ENCODE results near the gene MARCKS. TPM values are rescaled to one million over a fixed set of nuclear protein-coding genes. Genes with fewer than 3 reads are reported as not detected.
A peak's percentile ranks its signal among the peaks of the same experiment; 100 is the strongest.

Gene MARCKS
- total and polyA plus RNA-seq, 2 of the 13 experiments (the other 11 are each of a cell fraction or from before 2014, with no cell fraction given) = 30.5 to 39.5 TPM

DNA sequence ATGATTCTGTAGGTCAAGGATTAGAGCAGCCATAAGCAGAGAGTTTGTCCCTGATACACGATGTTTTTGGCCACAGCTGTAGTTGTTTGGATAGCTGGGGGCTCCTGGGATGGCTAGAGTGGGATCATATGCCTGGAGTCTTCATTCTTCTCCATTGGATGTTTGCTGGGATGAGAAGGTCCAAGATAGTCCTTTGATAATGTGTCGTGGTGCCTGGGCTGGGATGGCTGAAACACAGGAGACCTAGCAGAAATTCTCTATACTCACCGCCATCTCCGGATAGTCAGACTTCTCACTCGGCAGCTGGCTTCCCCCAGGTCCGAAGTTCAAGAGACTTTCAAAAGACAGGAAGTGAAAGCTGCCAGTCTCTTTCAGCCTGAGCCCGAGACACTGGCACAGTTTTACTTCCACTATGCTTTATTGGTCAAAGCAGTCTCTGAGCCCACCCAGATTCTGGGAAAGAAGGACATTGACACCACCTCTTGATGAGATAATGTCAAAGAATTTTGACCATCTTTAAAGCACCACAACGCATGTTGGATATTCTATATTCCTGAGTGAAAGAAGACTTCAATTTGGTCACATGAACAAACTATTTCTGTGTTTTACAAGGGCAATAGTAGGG lies 16.0 kb downstream of the MARCKS start (continued):
- TF ChIP-seq, protein P1, sequence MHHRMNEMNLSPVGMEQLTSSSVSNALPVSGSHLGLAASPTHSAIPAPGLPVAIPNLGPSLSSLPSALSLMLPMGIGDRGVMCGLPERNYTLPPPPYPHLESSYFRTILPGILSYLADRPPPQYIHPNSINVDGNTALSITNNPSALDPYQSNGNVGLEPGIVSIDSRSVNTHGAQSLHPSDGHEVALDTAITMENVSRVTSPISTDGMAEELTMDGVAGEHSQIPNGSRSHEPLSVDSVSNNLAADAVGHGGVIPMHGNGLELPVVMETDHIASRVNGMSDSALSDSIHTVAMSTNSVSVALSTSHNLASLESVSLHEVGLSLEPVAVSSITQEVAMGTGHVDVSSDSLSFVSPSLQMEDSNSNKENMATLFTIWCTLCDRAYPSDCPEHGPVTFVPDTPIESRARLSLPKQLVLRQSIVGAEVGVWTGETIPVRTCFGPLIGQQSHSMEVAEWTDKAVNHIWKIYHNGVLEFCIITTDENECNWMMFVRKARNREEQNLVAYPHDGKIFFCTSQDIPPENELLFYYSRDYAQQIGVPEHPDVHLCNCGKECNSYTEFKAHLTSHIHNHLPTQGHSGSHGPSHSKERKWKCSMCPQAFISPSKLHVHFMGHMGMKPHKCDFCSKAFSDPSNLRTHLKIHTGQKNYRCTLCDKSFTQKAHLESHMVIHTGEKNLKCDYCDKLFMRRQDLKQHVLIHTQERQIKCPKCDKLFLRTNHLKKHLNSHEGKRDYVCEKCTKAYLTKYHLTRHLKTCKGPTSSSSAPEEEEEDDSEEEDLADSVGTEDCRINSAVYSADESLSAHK (CRISPR knock-in tag; IDR thresholded peaks at IDR 0.05; ENCODE audit: borderline replicate concordance) = no peak
- TF ChIP-seq ZBTB21 (CRISPR knock-in tag; IDR thresholded peaks at IDR 0.05) (no peak), ZNF709 (CRISPR knock-in tag; IDR thresholded peaks at IDR 0.05) (0 out of 2 replicates have a peak, but pooled peaks have one; percentile 36), ZNF567 (CRISPR knock-in tag; IDR thresholded peaks at IDR 0.05; ENCODE audit: borderline replicate concordance) (no peak), JUN (CRISPR knock-in tag; IDR thresholded peaks at IDR 0.05) (no peak), RBFOX2 (IDR thresholded peaks at IDR 0.05; ENCODE audit: low read depth, low read length) (peak; percentile 54; the same call in 1 of the 2 replicates), REXO4 (CRISPR knock-in tag; IDR thresholded peaks at IDR 0.05; ENCODE audit: borderline replicate concordance) (no peak), ZNF589 (CRISPR knock-in tag; conservative IDR thresholded peaks at IDR 0.05) (no peak), KLF11 (CRISPR knock-in tag; IDR thresholded peaks at IDR 0.05) (no peak), CEBPG (CRISPR knock-in tag; IDR thresholded peaks at IDR 0.05) (peak; percentile 22; the same call in 1 of the 2 replicates), MED13 (CRISPR knock-in tag; IDR thresholded peaks at IDR 0.05) (no peak), ZNF558 (CRISPR knock-in tag; IDR thresholded peaks at IDR 0.05; ENCODE audit: borderline replicate concordance) (no peak), TCF7 (IDR thresholded peaks at IDR 0.05; ENCODE audit: low read depth) (no peak), POLR2A (IDR thresholded peaks at IDR 0.05; ENCODE audit: insufficient read depth in 1 of 2, low read depth in 2 of 2, low read length in 2 of 2) (peak in 1 of 2 experiments; percentile 24; a peak in 2 of 4 replicates), FOXA3 (CRISPR knock-in tag; IDR thresholded peaks at IDR 0.05) (0 out of 2 replicates have a peak, but pooled peaks have one; percentile 13)
- TF ChIP-seq, protein P2, sequence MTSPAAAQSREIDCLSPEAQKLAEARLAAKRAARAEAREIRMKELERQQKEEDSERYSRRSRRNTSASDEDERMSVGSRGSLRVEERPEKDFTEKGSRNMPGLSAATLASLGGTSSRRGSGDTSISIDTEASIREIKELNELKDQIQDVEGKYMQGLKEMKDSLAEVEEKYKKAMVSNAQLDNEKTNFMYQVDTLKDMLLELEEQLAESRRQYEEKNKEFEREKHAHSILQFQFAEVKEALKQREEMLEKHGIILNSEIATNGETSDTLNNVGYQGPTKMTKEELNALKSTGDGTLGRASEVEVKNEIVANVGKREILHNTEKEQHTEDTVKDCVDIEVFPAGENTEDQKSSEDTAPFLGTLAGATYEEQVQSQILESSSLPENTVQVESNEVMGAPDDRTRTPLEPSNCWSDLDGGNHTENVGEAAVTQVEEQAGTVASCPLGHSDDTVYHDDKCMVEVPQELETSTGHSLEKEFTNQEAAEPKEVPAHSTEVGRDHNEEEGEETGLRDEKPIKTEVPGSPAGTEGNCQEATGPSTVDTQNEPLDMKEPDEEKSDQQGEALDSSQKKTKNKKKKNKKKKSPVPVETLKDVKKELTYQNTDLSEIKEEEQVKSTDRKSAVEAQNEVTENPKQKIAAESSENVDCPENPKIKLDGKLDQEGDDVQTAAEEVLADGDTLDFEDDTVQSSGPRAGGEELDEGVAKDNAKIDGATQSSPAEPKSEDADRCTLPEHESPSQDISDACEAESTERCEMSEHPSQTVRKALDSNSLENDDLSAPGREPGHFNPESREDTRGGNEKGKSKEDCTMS (CRISPR knock-in tag; conservative IDR thresholded peaks at IDR 0.05) = no peak
- TF ChIP-seq, protein P3, sequence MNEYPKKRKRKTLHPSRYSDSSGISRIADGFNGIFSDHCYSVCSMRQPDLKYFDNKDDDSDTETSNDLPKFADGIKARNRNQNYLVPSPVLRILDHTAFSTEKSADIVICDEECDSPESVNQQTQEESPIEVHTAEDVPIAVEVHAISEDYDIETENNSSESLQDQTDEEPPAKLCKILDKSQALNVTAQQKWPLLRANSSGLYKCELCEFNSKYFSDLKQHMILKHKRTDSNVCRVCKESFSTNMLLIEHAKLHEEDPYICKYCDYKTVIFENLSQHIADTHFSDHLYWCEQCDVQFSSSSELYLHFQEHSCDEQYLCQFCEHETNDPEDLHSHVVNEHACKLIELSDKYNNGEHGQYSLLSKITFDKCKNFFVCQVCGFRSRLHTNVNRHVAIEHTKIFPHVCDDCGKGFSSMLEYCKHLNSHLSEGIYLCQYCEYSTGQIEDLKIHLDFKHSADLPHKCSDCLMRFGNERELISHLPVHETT (CRISPR knock-in tag; conservative IDR thresholded peaks at IDR 0.05) = no peak
- TF ChIP-seq, protein P4, sequence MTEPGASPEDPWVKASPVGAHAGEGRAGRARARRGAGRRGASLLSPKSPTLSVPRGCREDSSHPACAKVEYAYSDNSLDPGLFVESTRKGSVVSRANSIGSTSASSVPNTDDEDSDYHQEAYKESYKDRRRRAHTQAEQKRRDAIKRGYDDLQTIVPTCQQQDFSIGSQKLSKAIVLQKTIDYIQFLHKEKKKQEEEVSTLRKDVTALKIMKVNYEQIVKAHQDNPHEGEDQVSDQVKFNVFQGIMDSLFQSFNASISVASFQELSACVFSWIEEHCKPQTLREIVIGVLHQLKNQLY (CRISPR knock-in tag; IDR thresholded peaks at IDR 0.05) = no peak
- TF ChIP-seq, protein P5, sequence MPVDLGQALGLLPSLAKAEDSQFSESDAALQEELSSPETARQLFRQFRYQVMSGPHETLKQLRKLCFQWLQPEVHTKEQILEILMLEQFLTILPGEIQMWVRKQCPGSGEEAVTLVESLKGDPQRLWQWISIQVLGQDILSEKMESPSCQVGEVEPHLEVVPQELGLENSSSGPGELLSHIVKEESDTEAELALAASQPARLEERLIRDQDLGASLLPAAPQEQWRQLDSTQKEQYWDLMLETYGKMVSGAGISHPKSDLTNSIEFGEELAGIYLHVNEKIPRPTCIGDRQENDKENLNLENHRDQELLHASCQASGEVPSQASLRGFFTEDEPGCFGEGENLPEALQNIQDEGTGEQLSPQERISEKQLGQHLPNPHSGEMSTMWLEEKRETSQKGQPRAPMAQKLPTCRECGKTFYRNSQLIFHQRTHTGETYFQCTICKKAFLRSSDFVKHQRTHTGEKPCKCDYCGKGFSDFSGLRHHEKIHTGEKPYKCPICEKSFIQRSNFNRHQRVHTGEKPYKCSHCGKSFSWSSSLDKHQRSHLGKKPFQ (CRISPR knock-in tag; IDR thresholded peaks at IDR 0.05; ENCODE audit: insufficient replicate concordance) = no peak
